Prostate gland (tissue), 2 donors: Measurements from ENCODE around the gene COX8C. TPM values are rescaled to one million over a fixed set of nuclear protein-coding genes. Genes with fewer than 3 reads are reported as not detected.
"Not testable (repeated sequence)": the region's sequence is repeated elsewhere in the genome, so short reads cannot be mapped to it uniquely, and the experiment has no call there.

Experiments
- DNase-seq: peaks from one replicate; pipeline ENCODE4 v3.0.0-alpha.2; 2019; ENCODE audit warnings: low spot score
- H3K27ac ChIP-seq, 2 donors: fragments of 200-600 bp; sonication (generic); 2 replicates each; pipeline ENCODE4 v1.5.1; 2017 to 2019
- H3K27me3 ChIP-seq: fragments of 200-600 bp; sonication (generic); replicated peaks from 2 replicates; pipeline ENCODE4 v1.5.1; 2019; ENCODE audit not compliant: insufficient read depth
- H3K36me3 ChIP-seq, 2 donors: fragments of 200-600 bp; sonication (generic); 1 replicate in 1 of 2; 2 replicates in 1 of 2; pipeline versions ENCODE4 v1.5.1 to v1.8.1; 2017 to 2019
- H3K4me1 ChIP-seq: fragments of 200-600 bp; sonication (generic); replicated peaks from 2 replicates; pipeline ENCODE4 v1.5.1; 2019
- H3K4me3 ChIP-seq, 2 donors: fragments of 200-600 bp; sonication (generic); 2 replicates each; pipeline ENCODE4 v1.5.1; 2017 to 2019
- H3K9me3 ChIP-seq: fragments of 200-600 bp; sonication (generic); 2 replicates; pipeline ENCODE4 v1.5.1; 2017
- POLR2A ChIP-seq: fragments of 450-650 bp; IDR thresholded peaks from one replicate; pipeline ENCODE4 v1.6.1; 2016; ENCODE audit warnings: antibody characterized with exemption, mild to moderate bottlenecking
- POLR2AphosphoS5 ChIP-seq: sonication (generic); formaldehyde crosslinking; IDR thresholded peaks from one replicate; pipeline ENCODE4 v1.6.1; 2017; ENCODE audit warnings: antibody characterized with exemption
- WGBS: methylation state at CpG from one replicate; pipeline ENCODE4 v1.1.5; 2018; 5-methylcytosine and 5-hydroxymethylcytosine counted together
- intact Hi-C: fragments of 100-400 bp; cut with DNase I; formaldehyde crosslinking; loops from one replicate; pipeline ENCODE4 v1.14.2; 2022
- total RNA-seq, 2 donors: library from RNA; depleted of rRNA; stranded (reverse); fragments of >200 nt; gene quantifications; one replicate each; pipeline ENCODE4 v1.1.0, GENCODE V29; 2016
- TF ChIP-seq, protein P1 (sequence below), 4 experiments: fragments of 200-600 bp in 2 of 4; fragments of 450-650 bp in 2 of 4; sonication (generic) in 2 of 4; IDR thresholded peaks; 1 replicate in 3 of 4; 2 replicates in 1 of 4; pipeline ENCODE4 v1.5.1; 2016 to 2019; ENCODE audit warnings: antibody characterized with exemption in 4 of 4, mild to moderate bottlenecking in 2 of 4, moderate library complexity in 2 of 4

The COX8C gene
- total RNA-seq, 2 donors from 2014 or later, result 10.8 TPM; not detected in 1

DNA sequence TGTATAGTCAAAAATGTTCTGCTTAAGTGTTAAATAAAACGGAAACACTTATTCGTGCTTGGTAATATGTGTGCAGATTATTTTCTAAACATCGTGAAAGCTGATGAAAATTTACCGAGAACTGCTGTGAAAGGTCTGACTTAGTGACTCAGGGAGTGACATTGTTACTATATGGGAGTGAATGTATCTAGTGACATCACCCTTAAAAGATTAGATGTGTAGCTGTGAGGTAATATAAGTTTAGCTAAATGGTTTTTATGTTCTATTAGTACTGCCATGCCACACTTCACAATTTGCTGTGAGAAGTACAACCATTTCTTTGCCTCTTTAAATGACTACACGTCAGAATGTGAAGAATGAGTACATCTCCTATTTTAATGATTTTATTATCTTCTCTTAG lies 1.3 kb downstream of the COX8C start:
- 91% methylated on average over 5 of the region's 5 CpGs for WGBS
- TF ChIP-seq, protein P1, sequence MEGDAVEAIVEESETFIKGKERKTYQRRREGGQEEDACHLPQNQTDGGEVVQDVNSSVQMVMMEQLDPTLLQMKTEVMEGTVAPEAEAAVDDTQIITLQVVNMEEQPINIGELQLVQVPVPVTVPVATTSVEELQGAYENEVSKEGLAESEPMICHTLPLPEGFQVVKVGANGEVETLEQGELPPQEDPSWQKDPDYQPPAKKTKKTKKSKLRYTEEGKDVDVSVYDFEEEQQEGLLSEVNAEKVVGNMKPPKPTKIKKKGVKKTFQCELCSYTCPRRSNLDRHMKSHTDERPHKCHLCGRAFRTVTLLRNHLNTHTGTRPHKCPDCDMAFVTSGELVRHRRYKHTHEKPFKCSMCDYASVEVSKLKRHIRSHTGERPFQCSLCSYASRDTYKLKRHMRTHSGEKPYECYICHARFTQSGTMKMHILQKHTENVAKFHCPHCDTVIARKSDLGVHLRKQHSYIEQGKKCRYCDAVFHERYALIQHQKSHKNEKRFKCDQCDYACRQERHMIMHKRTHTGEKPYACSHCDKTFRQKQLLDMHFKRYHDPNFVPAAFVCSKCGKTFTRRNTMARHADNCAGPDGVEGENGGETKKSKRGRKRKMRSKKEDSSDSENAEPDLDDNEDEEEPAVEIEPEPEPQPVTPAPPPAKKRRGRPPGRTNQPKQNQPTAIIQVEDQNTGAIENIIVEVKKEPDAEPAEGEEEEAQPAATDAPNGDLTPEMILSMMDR (IDR thresholded peaks at IDR 0.05), result no peak
- no peak for TF ChIP-seq POLR2AphosphoS5
- no peak for TF ChIP-seq POLR2A
- no peaks in the 10 kb centered on the region for H3K27me3 ChIP-seq

DNA sequence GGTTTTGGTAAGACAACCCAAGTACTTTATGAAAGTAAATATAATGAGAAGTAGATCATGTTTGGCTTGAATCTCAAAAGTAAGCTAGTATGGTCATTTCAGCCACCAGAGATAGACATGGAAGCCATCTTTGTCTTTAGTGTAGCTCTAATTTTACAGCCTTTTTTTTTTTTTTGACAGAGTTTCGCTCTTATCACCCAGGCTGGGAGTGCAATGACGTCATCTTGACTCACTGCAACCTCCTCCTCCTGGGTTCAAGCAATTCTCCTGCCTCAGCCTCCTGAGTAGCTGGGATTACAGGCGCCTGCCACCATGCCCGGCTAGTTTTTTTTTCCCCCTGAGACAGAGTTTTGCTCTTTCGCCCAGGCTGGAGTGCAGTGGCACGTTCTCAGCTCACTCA lies 7.9 kb downstream of the COX8C start:
- H3K4me3 ChIP-seq, H3K36me3 ChIP-seq, H3K4me1 ChIP-seq, H3K9me3 ChIP-seq, H3K27ac ChIP-seq, DNase-seq, H3K27me3 ChIP-seq, intact Hi-C loops: not testable (repeated sequence)
- 96% methylated on average over 6 of the region's 6 CpGs for WGBS

More for the DNA sequence above, 1.3 kb downstream of the COX8C start:
- Histone ChIP-seq H3K4me1 (no peaks in the 10 kb centered on the region), H3K4me3 (no peak overlapping the region), H3K36me3 (no peaks in the 10 kb centered on the region), H3K9me3 (no peaks in the 10 kb centered on the region), H3K27ac (no peak overlapping the region)
- no peak for DNase-seq
- intact Hi-C loops, result no loop called here

DNA sequence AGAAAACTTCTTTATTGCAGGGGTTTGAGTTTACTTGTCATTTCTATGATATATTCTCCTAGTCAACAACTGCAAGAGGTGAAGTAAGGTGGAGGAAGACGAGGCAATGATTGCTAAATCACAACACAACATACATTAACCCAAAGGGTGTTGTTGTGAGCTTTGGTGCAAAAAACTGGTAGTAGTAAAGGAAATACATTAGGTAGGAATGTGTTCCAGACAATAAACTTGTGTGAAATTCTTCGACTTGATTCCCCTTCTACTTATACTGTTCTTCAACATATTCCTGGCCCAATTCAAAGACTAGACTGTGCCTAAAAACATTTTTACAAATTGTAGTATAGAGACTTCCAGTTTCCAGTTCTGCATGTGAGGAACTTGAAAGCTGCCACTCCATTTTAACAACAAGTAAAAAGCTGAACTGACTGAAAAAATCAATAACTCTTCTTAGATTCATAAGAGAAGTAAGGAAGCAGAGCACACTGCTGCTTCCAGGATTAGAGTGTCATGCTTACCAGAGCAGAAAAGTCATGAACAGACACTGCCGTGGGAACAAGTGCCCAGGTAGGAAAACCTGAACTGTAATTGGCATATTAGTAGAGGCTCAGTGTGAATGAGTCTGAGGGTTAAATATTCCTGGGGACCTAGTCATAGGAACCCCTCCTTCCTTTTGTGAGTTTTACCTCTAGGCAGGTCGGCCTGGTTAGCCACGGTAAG lies 22.2 kb downstream of the COX8C start:
- Histone ChIP-seq H3K9me3 (no peaks in the 10 kb centered on the region), H3K4me3 (no peak overlapping the region), H3K27me3 (no peaks in the 10 kb centered on the region), H3K4me1 (no peaks in the 10 kb centered on the region), H3K36me3 (no peaks in the 10 kb centered on the region), H3K27ac (no peak overlapping the region)
- TF ChIP-seq, protein P1 (IDR thresholded peaks at IDR 0.05), result no peak
- intact Hi-C loops, result no loop called here
- no peak for DNase-seq
- WGBS, result 66% methylated on average over 5 of the region's 5 CpGs

DNA sequence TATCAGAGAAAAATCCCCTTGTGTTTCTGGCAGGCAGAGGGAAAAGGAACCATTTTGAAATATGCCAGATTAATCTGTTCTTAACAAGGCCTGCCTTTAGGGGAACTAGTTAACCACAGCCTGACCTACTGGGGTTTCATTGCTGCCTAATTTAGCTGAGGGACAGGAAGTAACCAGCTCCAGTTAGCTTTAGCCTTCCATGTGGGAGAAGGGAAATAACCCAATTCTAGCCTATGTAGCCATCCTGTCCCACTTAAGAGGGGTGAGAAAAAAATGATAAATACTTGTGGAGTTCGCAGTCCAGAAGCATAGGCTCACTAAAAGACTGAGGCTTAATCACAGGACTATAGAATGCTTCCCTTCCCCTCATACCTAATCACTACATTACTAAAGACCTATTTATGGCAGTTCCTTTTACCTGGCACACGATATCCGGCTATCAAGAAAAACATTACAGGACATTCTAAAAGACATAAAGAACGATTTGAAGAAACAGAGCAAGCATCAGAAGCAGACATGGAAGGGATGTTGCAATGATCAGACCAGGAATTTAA lies 22.8 kb downstream of the COX8C start:
- Histone ChIP-seq H3K4me1 (no peaks in the 10 kb centered on the region), H3K27ac (no peak overlapping the region), H3K36me3 (no peaks in the 10 kb centered on the region), H3K27me3 (no peaks in the 10 kb centered on the region), H3K9me3 (no peaks in the 10 kb centered on the region), H3K4me3 (no peak overlapping the region)
- no peak for TF ChIP-seq POLR2A
- TF ChIP-seq, protein P1 (IDR thresholded peaks at IDR 0.05), result no peak
- TF ChIP-seq POLR2AphosphoS5, result no peak
- no peak for DNase-seq
- WGBS, result 76% methylated on average over 4 of the region's 4 CpGs
- intact Hi-C loops, result no loop called here

DNA sequence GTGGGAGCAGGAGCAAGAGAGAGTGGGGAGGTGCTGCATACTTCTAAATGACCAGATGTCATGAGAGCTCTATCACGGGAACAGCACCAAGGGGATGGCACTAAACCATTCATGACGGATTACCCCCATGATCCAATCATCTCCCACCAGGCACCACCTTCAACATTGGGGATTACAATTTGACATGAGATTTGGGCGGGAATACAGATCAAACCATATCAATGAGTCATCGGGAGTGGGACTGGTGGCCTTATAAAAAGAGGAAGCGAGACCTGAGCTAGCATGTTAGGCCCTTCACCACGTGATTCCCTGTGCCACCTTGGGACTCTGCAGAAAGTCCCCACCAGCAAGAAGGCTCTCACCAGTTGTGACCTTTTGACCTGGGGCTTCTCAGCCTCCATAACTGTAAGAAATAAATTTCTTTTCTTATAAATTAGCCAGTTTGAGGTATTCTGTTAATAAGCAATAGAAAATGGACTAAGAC lies 28.7 kb downstream of the COX8C start:
- 90% methylated on average over 6 of the region's 6 CpGs for WGBS

More for the DNA sequence above, 28.7 kb downstream of the COX8C start:
- Histone ChIP-seq H3K27ac (no peak overlapping the region), H3K27me3 (no peaks in the 10 kb centered on the region), H3K9me3 (no peaks in the 10 kb centered on the region), H3K4me1 (no peaks in the 10 kb centered on the region), H3K4me3 (no peak overlapping the region), H3K36me3 (no peaks in the 10 kb centered on the region)
- DNase-seq, result no peak
- TF ChIP-seq POLR2AphosphoS5 (no peak), POLR2A (no peak)
- TF ChIP-seq, protein P1 (IDR thresholded peaks at IDR 0.05), result no peak
- intact Hi-C loops, result no loop called here
